OCI-LY1 (cell line): ENCODE measurements around the gene PWP1.

Source experiments
- H2AFZ ChIP-seq: fragments of 200-600 bp; sonication (generic), shearing (Covaris generic); 2 replicates; pipeline ENCODE4 v1.6.0; 2014; ENCODE audit warnings: antibody characterized with exemption, mild to moderate bottlenecking, low read length
- H3F3A ChIP-seq: fragments of 200-600 bp; sonication (generic), shearing (Covaris generic); 2 replicates; pipeline ENCODE4 v1.6.0; 2014; ENCODE audit warnings: mild to moderate bottlenecking, antibody characterized with exemption, low read length, moderate library complexity; ENCODE audit not compliant: insufficient read depth
- H3K27ac ChIP-seq: fragments of 200-600 bp; sonication (generic); 2 replicates; pipeline ENCODE4 v1.5.1; 2014; ENCODE audit warnings: low read length, mixed run types, mild to moderate bottlenecking, low read depth; ENCODE audit not compliant: poor library complexity, severe bottlenecking
- H3K27me3 ChIP-seq: fragments of 200-600 bp; sonication (generic); 2 replicates; pipeline ENCODE4 v1.6.0; 2014; ENCODE audit warnings: antibody characterized with exemption, mild to moderate bottlenecking, low read length, moderate library complexity; ENCODE audit not compliant: insufficient read depth
- H3K36me3 ChIP-seq: fragments of 200-600 bp; sonication (generic); 2 replicates; pipeline ENCODE4 v1.6.1; 2014; ENCODE audit warnings: mild to moderate bottlenecking, antibody characterized with exemption, low read length, moderate library complexity, mixed read lengths; ENCODE audit not compliant: insufficient read depth
- H3K4me1 ChIP-seq: fragments of 200-600 bp; sonication (generic); 2 replicates; pipeline ENCODE4 v1.5.1; 2014; ENCODE audit warnings: mild to moderate bottlenecking, low read length, moderate library complexity; ENCODE audit not compliant: insufficient read depth, severe bottlenecking
- H3K4me2 ChIP-seq: fragments of 200-600 bp; sonication (generic), shearing (Covaris generic); 2 replicates; pipeline ENCODE4 v1.6.1; 2014; ENCODE audit warnings: low read length
- H3K4me3 ChIP-seq: fragments of 200-600 bp; sonication (generic); 2 replicates; pipeline ENCODE4 v1.5.1; 2014; ENCODE audit warnings: low read length, low read depth, mild to moderate bottlenecking, mixed read lengths; ENCODE audit not compliant: poor library complexity, severe bottlenecking
- H3K79me2 ChIP-seq: fragments of 200-600 bp; shearing (Covaris generic); 2 replicates; pipeline ENCODE4 v1.6.1; 2016; ENCODE audit warnings: mixed run types, low read length, mixed read lengths; ENCODE audit not compliant: insufficient read depth
- H3K9ac ChIP-seq: fragments of 200-600 bp; sonication (generic), shearing (Covaris generic); 2 replicates; pipeline ENCODE4 v1.6.1; 2014; ENCODE audit warnings: mild to moderate bottlenecking, low read length, mixed read lengths
- H3K9me2 ChIP-seq: fragments of 200-600 bp; sonication (generic), shearing (Covaris generic); 2 replicates; pipeline ENCODE4 v1.6.1; 2014; ENCODE audit warnings: low read depth, mild to moderate bottlenecking, low read length, mixed read lengths
- H3K9me3 ChIP-seq: fragments of 200-600 bp; shearing (Covaris generic); 2 replicates; pipeline ENCODE4 v1.6.1; 2014; ENCODE audit warnings: low read length, mixed read lengths
- H4K20me1 ChIP-seq: fragments of 200-600 bp; sonication (generic), shearing (Covaris generic); 2 replicates; pipeline ENCODE4 v1.6.0; 2016; ENCODE audit warnings: mild to moderate bottlenecking, low read length; ENCODE audit not compliant: insufficient read depth
- EZH2 ChIP-seq: fragments of 200-600 bp; sonication (generic), shearing (Covaris generic); IDR thresholded peaks from 2 replicates; pipeline ENCODE4 v1.8.0; 2017; ENCODE audit warnings: borderline replicate concordance, mixed run types, mild to moderate bottlenecking, antibody characterized with exemption, low read length, moderate library complexity, mixed read lengths
- TF ChIP-seq, protein P1 (sequence below): fragments of 200-600 bp; sonication (generic), shearing (Covaris generic); IDR thresholded peaks from 2 replicates; pipeline ENCODE4 v1.5.1; 2017; ENCODE audit warnings: mild to moderate bottlenecking, antibody characterized with exemption, low read length, moderate library complexity, mixed read lengths

PWP1 gene

GRCh38 chr12:107660861-107661415 lies 24.7 kb upstream of the PWP1 start:
- Histone ChIP-seq H3K4me3 (no peak overlapping the region), H3K9ac (no peak overlapping the region), H3K4me2 (no peak overlapping the region), H3F3A (no peaks in the 10 kb centered on the region), H2AFZ (no peak overlapping the region), H3K36me3 (no peaks in the 10 kb centered on the region), H3K27me3 (no peaks in the 10 kb centered on the region), H4K20me1 (no peaks in the 10 kb centered on the region), H3K4me1 (no peaks in the 10 kb centered on the region), H3K9me2 (no peaks in the 10 kb centered on the region), H3K9me3 (no peaks in the 10 kb centered on the region), H3K79me2 (no peaks in the 10 kb centered on the region), H3K27ac (no peak overlapping the region)
- TF ChIP-seq, protein P1, sequence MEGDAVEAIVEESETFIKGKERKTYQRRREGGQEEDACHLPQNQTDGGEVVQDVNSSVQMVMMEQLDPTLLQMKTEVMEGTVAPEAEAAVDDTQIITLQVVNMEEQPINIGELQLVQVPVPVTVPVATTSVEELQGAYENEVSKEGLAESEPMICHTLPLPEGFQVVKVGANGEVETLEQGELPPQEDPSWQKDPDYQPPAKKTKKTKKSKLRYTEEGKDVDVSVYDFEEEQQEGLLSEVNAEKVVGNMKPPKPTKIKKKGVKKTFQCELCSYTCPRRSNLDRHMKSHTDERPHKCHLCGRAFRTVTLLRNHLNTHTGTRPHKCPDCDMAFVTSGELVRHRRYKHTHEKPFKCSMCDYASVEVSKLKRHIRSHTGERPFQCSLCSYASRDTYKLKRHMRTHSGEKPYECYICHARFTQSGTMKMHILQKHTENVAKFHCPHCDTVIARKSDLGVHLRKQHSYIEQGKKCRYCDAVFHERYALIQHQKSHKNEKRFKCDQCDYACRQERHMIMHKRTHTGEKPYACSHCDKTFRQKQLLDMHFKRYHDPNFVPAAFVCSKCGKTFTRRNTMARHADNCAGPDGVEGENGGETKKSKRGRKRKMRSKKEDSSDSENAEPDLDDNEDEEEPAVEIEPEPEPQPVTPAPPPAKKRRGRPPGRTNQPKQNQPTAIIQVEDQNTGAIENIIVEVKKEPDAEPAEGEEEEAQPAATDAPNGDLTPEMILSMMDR = no peak
- no peak for TF ChIP-seq EZH2

GRCh38 chr12:107661830-107662229 lies 23.8 kb upstream of the PWP1 start:
- Histone ChIP-seq H3K4me1 (no peaks in the 10 kb centered on the region), H2AFZ (no peak overlapping the region), H4K20me1 (no peaks in the 10 kb centered on the region), H3K4me2 (no peak overlapping the region), H3K9ac (no peak overlapping the region), H3F3A (no peaks in the 10 kb centered on the region), H3K9me3 (no peaks in the 10 kb centered on the region), H3K79me2 (no peaks in the 10 kb centered on the region), H3K27me3 (no peaks in the 10 kb centered on the region), H3K4me3 (no peak overlapping the region), H3K9me2 (no peaks in the 10 kb centered on the region), H3K27ac (no peak overlapping the region), H3K36me3 (no peaks in the 10 kb centered on the region)
- TF ChIP-seq, protein P1 = no peak
- no peak for TF ChIP-seq EZH2

- no peak overlapping the region for H3K4me3 ChIP-seq
- H3K4me1 ChIP-seq = no peaks in the 10 kb centered on the region
- H3K27ac ChIP-seq = no peak overlapping the region
- H3K9ac ChIP-seq = no peak overlapping the region
- H2AFZ ChIP-seq = no peak overlapping the region
- H3K4me2 ChIP-seq = no peak overlapping the region
- H3F3A ChIP-seq = no peaks in the 10 kb centered on the region
- H3K36me3 ChIP-seq = no peaks in the 10 kb centered on the region
- TF ChIP-seq, protein P1 = no peak
- TF ChIP-seq EZH2 = no peak
- no peaks in the 10 kb centered on the region for H3K9me2 ChIP-seq
- no peaks in the 10 kb centered on the region for H3K79me2 ChIP-seq
- H4K20me1 ChIP-seq = no peaks in the 10 kb centered on the region
- H3K27me3 ChIP-seq = no peaks in the 10 kb centered on the region
- no peaks in the 10 kb centered on the region for H3K9me3 ChIP-seq
Measured at GRCh38 chr12:107662484-107662883, 23.1 kb upstream of the PWP1 start.
